GM19397 (cell line): ENCODE results near the gene SMIM29.
"Not testable (repeated sequence)": the region's sequence is repeated elsewhere in the genome, so short reads cannot be mapped to it uniquely, and the experiment has no call there.

Experiments
- ATAC-seq: cut with Tn5 transposase; IDR thresholded peaks from one replicate; pipeline ENCODE4 v1.9.1; 2021; ENCODE audit warnings: mild to moderate bottlenecking, moderate library complexity; ENCODE audit not compliant: unreplicated experiment

Gene SMIM29

GRCh38 chr6:34269658-34270341 is 21.0 kb upstream of the SMIM29 start:
- ATAC-seq: not testable (repeated sequence)

- not testable (repeated sequence) for ATAC-seq
Measured at GRCh38 chr6:34269132-34269531, 20.3 kb upstream of the SMIM29 start.

DNA sequence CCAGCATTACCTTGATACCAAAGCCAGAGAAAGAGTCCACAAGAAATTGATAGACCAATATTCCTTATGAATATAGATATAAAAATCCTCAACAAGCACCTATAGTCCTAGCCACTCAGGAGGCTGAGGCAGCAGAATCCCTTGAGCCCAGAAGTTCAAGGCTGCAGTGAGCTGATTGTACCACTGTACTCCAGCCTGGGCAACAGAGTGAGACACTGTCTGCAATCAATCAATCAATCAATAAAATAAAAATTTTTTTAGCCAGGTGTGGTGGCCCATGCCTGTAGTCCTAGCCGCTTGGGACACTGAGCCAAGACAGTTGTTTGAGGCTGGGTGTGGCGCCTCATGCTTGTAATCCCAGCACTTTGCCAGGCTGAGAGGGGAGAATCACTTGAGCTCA is 18.9 kb upstream of the SMIM29 start:
- no peak for ATAC-seq

- ATAC-seq: not testable (repeated sequence)
Measured at GRCh38 chr6:34263484-34263883, 14.7 kb upstream of the SMIM29 start.

- ATAC-seq: no peak
Measured at GRCh38 chr6:34260576-34261267, 11.9 kb upstream of the SMIM29 start.

- ATAC-seq: no peak
Measured at GRCh38 chr6:34259529-34260069, 10.8 kb upstream of the SMIM29 start.

DNA sequence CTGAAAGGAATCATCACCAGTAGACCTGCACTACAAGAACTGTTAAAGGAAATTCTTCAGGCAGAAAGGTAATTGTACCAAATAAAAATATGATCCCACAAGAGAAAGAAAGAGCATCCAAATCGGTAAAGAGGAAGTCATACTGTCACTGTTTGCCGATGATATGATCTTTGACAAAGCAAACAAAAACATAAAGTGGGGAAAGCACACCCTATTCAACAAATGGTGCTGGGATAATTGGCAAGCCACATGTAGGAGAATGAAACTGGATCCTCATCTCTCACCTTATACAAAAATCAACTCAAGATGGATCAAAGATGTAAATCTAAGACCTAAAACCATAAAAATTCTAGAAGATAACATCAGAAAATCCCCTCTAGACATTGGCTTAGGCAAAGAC is 3.6 kb upstream of the SMIM29 start:
- not testable (repeated sequence) for ATAC-seq

DNA sequence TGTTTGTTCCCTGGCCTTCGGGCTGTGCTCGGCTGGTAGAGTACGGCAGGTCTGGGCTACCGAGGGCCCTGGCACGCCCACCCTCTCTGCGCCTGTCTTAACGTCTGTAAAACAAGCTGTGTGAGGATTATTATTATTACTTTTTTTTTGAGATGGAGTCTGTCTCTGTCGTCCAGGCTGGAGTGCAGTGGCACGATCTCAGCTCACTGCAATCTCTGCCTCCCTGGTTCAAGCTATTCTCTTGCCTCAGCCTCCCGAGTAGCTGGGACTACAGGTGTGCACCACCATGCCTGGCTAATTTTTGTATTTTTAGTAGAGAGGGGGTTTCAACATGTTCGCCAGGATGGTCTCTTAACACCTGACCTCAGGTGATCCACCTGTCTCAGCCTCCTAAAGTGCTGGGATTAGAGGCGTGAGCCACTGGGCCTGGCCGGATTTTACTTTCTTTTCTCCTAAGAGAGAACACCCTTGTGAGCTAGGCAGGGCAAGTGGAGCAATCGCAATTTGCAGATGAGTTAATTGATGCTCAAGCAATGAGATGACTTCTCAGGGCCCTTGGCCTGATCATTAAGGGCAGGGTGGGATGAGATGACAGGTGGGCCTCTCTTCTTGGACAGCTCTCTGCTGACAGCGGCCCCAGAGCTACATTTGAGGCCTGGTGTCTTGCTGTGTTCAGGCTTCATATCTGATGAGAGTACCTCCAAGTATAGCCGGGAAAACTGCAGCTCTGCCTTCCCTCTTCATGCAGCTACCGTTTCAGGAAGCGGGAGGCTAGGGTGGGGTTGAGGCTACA is 859 bp upstream of the SMIM29 start:
- peak; percentile 28 for ATAC-seq

- peak; percentile 5 for ATAC-seq
Measured at GRCh38 chr6:34248198-34248726, 544 bp downstream of the SMIM29 start.

DNA sequence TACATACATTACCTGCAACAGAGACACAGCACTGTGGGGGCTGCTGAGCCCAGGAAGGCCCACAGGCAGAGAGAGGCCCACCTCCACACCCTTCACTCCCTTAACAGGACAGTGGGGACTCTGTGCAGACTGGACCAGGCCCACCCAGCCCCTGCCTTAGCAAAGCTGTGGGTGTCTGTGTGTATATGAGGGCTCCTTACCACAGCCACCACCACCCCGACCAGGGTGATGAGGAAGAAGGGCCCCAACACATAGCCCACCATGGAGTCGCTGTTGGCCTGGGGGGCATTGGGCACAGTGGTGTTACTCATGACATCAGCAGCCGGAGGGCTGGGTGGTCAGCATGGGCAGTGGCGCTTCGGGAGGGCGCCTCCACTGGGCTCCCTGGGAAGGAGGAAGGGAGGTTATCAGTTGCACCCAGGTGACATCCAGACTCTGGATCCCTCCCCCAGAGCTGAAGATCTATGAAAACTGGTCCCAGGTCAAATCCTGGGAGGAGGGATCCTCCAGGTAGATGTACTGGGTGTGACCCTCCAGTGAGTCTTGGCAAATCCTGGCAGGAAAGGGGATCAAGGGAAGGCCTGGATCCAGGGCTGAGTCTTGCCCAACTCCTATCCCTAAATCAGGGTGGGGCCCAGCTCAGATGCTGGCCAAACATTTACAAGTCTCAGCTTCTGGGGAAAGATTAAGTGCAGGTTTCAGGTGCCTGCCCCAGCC is 1.2 kb downstream of the SMIM29 start:
- ATAC-seq: no peak

DNA sequence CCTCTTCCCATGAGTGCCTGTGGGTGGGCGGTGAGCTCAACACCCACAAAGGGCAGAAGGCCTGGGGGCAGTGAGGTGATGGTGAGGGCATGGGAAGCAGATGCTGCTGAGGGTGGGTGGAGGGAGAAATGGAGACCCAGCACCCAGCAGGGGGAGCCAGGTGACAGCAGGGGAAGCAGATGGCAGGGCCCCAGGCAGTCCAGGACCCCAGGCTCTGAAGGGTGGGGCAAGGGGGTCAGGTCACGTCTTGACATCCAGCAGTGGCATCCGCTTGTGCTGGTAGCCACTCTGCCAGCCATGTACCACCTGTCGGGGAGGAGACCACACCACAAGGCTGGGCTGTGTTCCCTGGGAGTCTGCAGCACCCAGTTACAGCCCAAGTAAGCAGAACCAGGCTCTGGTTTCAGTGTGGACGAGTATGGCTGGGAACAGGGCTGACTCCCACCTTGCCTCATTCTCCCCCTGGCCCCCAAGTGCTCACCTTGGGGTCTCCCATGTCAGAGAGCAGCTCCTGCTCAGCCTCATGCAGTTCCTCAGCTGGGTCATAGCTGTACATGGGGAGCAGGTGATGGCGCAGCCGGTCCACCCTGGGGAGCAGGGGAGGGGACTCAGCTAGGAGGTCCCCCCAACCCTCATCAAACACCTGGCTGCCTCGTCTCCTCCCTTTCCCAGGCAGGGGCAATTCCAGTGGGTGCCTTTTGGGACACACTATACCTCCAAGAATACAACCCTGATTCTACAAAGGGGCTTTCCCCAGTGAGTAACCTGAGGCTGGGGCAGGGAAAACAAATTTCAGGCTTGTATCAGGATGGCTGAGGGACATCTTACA is 2.0 kb downstream of the SMIM29 start:
- ATAC-seq: no peak

DNA sequence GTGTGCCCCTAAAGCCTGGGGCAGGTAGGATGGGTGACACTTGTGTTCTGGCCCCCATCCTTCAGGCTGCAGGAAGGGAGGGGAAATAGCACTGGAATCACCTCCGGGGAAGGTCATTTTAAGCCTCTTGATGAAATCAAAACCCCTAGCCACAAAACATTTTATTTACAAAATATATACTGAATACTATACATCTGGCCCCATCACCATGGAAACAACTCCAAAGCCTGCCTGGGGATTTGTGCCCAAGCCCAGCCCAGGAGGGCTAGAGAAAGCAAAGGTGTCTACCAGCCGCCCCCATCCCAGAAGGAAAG is 2.6 kb downstream of the SMIM29 start:
- no peak for ATAC-seq

- not testable (repeated sequence) for ATAC-seq
Measured at GRCh38 chr6:34245761-34246140, 3.1 kb downstream of the SMIM29 start.

- not testable (repeated sequence) for ATAC-seq
Measured at GRCh38 chr6:34245032-34245760, 3.6 kb downstream of the SMIM29 start.

DNA sequence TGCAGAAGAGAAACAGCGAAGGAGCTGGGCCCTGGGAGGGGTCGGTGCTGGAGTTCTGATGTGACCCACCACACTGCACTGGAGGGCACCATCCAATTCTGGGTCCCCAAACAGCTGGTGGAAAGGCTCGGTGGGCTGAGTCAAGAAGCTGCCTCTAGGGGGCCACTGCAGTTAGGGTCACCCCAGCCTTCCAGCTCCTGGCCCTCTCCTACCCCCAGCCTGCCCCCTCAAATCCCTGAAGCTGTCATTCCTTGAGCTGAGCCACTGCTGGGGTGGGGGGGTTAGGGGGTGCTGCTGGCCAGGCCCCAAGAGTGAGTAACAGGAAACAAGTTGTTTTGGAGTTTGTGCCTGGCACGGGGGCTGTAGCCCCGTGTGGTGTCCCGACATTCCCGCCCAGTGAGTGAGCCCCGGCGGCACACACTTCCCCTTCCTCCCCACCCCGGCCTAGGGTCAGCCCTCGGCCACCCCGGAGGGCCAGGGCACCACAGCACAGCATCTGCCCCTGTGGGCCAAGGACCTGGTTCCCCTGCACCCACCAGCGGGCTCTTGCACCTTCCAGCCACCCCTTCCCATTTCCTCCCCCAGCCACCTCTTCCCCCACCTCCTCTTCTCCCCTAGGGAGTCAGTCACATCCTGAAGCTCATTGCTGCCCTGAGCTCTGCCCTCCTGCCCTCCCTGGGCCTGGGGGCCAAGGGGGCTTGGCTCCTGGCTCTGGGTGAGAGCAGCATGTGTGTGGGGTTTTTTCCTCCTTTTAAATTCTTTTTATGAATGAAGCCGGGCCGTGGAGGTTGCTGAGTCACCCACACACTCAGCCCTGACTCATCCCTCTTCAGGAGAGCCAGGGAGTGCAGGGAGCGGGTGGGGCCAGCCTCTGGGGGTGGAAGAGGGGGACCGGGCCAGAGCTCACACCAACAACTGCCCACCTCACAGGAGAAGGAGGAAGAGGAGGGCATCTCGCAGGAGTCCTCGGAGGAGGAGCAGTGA is 4.6 kb downstream of the SMIM29 start:
- ATAC-seq: no peak

- no peak for ATAC-seq
Measured at GRCh38 chr6:34243131-34243771, 5.6 kb downstream of the SMIM29 start.

DNA sequence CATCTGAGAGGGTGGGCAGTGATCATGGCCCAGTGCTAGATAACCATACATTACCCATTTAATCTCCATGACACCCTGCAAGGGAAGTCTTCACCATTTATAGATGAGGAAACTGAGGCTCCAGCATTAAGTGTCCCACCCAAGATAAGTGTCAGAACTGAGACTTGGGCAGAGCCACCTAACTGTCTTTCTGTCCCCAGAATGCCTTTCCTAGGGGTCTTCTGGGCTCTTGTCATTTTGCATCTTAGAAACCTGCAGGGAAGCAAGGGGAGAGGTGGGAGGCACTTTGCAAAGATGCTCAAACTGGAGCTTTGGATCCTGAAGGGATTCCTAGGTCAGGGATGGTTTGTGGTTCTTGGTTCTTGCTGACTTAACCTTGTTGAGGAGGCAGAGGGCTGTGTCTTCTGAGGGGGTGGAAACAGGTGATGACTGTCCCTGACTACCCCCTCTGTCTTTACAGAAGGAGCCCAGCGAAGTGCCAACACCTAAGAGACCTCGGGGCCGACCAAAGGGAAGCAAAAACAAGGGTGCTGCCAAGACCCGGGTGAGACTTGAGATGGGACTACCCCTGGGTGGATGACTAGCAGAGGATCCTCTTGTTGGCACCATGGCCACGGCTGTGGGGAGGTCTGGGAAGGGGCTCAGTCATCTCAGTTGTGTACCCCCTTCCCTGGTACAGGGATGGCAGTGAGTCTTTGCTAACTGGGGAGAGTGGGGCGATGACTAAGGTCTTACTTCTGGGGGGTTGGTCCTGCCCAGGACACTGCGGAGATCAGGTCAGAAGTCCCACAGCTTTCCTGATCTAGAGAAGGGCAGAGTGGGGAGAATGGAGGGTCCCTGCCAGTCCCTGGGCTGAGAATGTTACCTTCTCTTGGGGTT is 6.3 kb downstream of the SMIM29 start:
- no peak for ATAC-seq
